Kidney (tissue), 14 donors: ENCODE measurements around the gene CLEC16A. TPM values are rescaled to one million over a fixed set of nuclear protein-coding genes. Genes with fewer than 3 reads are reported as not detected.

Experiments used
- DNase-seq, 5 donors: peaks; one replicate each; pipeline ENCODE4 v3.0.0-alpha.2; 2013 to 2020
- FAIRE-seq: peaks from 2 replicates; lab custom pipeline; 2012; peaks lifted over from hg19 to GRCh38; lab: Jason Lieb, UNC
- H3K27ac ChIP-seq, 2 donors: one replicate each; pipeline ENCODE4 v1.7.0; 2013; ENCODE audit warnings: low read depth in 2 of 2, low read length in 2 of 2, inconsistent platforms in 1 of 2
- H3K27me3 ChIP-seq: one replicate; pipeline ENCODE4 v1.7.1; 2013; ENCODE audit warnings: low read length, inconsistent platforms; ENCODE audit not compliant: control insufficient read depth, insufficient read depth
- H3K36me3 ChIP-seq, 3 donors: one replicate each; pipeline versions ENCODE4 v1.7.0 to v1.7.1; 2013; ENCODE audit warnings: low read length in 3 of 3, control low read depth in 1 of 3, inconsistent platforms in 1 of 3; ENCODE audit not compliant: insufficient read depth in 3 of 3, control insufficient read depth in 2 of 3
- H3K4me1 ChIP-seq, 3 donors: one replicate each; pipeline versions ENCODE4 v1.7.0 to v1.7.1; 2013; ENCODE audit warnings: low read length in 3 of 3, inconsistent platforms in 1 of 3, low read depth in 1 of 3; ENCODE audit not compliant: control insufficient read depth in 2 of 3, insufficient read depth in 2 of 3
- H3K4me3 ChIP-seq, 3 donors: one replicate each; pipeline versions ENCODE4 v1.7.0 to v1.8.1; 2013; ENCODE audit warnings: low read length in 3 of 3, control low read depth in 1 of 3, inconsistent platforms in 1 of 3
- H3K9ac ChIP-seq, 3 donors: one replicate each; pipeline versions ENCODE4 v1.7.0 to v1.7.1; 2013; ENCODE audit warnings: low read length in 3 of 3, control low read depth in 1 of 3, inconsistent platforms in 1 of 3
- H3K9me3 ChIP-seq, 3 donors: one replicate each; pipeline versions ENCODE4 v1.7.0 to v1.7.1; 2013; ENCODE audit warnings: low read length in 3 of 3, control low read depth in 1 of 3, inconsistent platforms in 1 of 3; ENCODE audit not compliant: control insufficient read depth in 2 of 3, insufficient read depth in 1 of 3
- CTCF ChIP-seq: IDR thresholded peaks from 3 replicates; pipeline ENCODE4 v1.5.1; 2012; ENCODE audit warnings: mild to moderate bottlenecking, moderate library complexity, borderline replicate concordance; ENCODE audit not compliant: insufficient read depth; ENCODE audit errors: extremely low read depth
- intact Hi-C: fragments of 100-400 bp; cut with DNase I; formaldehyde crosslinking; loops from one replicate; pipeline ENCODE4 v1.11.1; 2022
- polyA plus RNA-seq: library from polyadenylated mRNA; stranded (reverse); fragments of 350-450 nt; fragmentation: Illumina TruSeq; extraction: RNeasy Lipid Tissue Mini Kit (QIAGEN cat#74804); gene quantifications from one replicate; pipeline ENCODE4 v1.2.3, GENCODE V29; 2014; ENCODE audit warnings: low read depth, low replicate concordance; ENCODE audit not compliant: insufficient read depth
- total RNA-seq: library from RNA; stranded (reverse); fragmentation: NEBNext Ultra II Directional; extraction: Animal tissue kit (Norgen Biotek cat#: 25700); gene quantifications from one replicate; pipeline ENCODE4 v1.2.1, GENCODE V29; 2021
- donor health status: control.
- donor health status: control.
- donor health status: control.
- donor health status: control.
- donor health status: control.
- donor health status: DM: yes; HTN: yes; CAD: no.
- donor health status: Normal renal cell carcinoma (clear cell type).

The CLEC16A gene
- total and polyA plus RNA-seq, 2 donors from 2014 or later: 10.8 to 51.9 TPM

GRCh38 chr16:11082860-11083388 is 138.6 kb downstream of the CLEC16A start:
- Histone ChIP-seq H3K9ac (no peak overlapping the region), H3K36me3 (no peaks in the 10 kb centered on the region), H3K4me1 (peaks cover 29 to 51% (median 37%) of the 10 kb centered on the region in 3 donors), H3K27ac (no peak overlapping the region), H3K27me3 (no peaks in the 10 kb centered on the region), H3K9me3 (no peaks in the 10 kb centered on the region), H3K4me3 (no peak overlapping the region)
- FAIRE-seq (no peak), DNase-seq (no peak)
- no peak for TF ChIP-seq CTCF
- intact Hi-C loops: no loop called here

- Histone ChIP-seq H3K9ac (no peak overlapping the region), H3K9me3 (no peaks in the 10 kb centered on the region), H3K4me3 (no peak overlapping the region), H3K27me3 (no peaks in the 10 kb centered on the region), H3K4me1 (peaks cover 16 to 37% (median 22%) of the 10 kb centered on the region in 3 donors), H3K36me3 (peaks cover 0 to 2% (median 0%) of the 10 kb centered on the region in 3 donors), H3K27ac (peak overlapping the region; percentile 45 to 49)
- DNase-seq (peak in 2 of 5 donors; percentile 86 to 87), FAIRE-seq (no peak)
- intact Hi-C loops: no loop called here
- TF ChIP-seq CTCF: no peak
Observed at GRCh38 chr16:11084484-11084875, 140.1 kb downstream of the CLEC16A start.

GRCh38 chr16:11084876-11085485 is 140.6 kb downstream of the CLEC16A start:
- intact Hi-C loops: no loop called here
- H3K9ac ChIP-seq: peak overlapping the region in 1 of 3 donors; percentile 7
- FAIRE-seq (no peak), DNase-seq (peak in 3 of 5 donors; percentile 67 to 93 (median 81))
- no peaks in the 10 kb centered on the region for H3K27me3 ChIP-seq
- no peak for TF ChIP-seq CTCF
- peak overlapping the region; percentile 40 to 42 for H3K27ac ChIP-seq
- peaks cover 0 to 2% (median 0%) of the 10 kb centered on the region in 3 donors for H3K36me3 ChIP-seq
- H3K9me3 ChIP-seq: no peaks in the 10 kb centered on the region
- no peak overlapping the region for H3K4me3 ChIP-seq
- H3K4me1 ChIP-seq: peaks cover 13 to 32% (median 17%) of the 10 kb centered on the region in 3 donors
